GM21619 (cell line): ENCODE results near the gene HIGD1C.
"Not testable (repeated sequence)": the region's sequence is repeated elsewhere in the genome, so short reads cannot be mapped to it uniquely, and the experiment has no call there.

Source experiments
- ATAC-seq: cut with Tn5 transposase; IDR thresholded peaks from one replicate; pipeline ENCODE4 v1.9.1; 2021; ENCODE audit not compliant: unreplicated experiment

Gene HIGD1C

DNA sequence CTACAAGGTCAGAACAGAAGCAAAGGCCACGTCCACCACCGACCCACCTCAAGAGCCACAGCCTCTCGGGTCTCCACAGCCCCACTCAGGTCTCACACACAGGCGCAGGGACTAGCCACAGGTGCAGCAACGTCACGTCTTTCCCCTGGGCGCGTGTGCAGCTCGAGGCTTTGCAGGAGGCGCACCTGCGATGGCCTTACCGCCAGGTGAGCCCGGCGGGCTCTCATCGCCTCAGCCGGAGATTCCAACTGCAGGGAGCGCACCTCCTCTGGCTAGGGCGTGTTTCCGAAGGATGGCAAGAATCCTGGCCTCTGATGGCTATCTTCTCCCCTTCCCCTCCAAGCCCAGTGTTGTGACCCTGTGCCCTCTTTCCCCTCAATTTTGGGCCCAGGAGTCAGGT, at the start of gene HIGD1C:
Gene HIGD1C, plus strand, starts transcription at position 35 of the 400 bp plus-strand sequence. CDS start 1,455 bp downstream, outside the sequence.
- ATAC-seq: no peak

DNA sequence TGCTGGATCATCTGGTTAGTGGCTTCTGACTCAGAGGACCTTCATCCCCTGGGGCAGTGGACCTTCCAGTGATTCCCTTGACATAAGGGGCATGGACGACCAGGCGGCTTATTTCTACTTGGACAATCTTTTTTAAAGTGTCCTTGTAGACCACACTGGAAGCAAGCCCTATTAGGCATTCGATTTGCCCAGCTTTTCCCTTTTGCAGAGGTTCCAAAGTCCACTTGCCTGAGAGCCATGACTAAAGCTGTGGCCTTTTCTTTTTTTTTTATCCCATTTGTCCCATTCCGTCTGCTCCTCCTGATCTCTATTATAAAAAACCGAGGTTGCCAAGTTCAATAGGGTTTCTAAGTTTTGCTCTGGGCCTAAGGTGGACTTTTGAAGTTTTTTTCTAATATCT, 43.9 kb upstream of the HIGD1C start:
- not testable (repeated sequence) for ATAC-seq

DNA sequence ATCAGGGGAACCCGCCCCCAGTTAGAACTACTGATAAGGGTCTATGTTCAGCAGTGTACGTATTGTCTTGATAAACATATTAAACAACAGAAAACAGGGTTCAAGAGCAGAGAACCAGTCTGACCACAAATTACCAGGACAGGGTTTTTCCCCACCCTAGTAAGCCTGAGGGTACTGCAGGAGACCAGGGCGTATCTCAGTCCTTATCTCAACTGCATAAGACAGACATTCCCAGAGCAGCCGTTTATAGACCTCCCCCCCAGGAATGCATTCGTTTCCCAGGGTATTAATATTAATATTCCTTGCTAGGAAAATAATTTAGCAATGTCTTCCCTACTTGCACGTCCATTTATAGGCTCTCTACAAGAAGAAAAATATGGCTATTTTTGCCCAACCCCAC, 40.0 kb upstream of the HIGD1C start:
- ATAC-seq: not testable (repeated sequence)

DNA sequence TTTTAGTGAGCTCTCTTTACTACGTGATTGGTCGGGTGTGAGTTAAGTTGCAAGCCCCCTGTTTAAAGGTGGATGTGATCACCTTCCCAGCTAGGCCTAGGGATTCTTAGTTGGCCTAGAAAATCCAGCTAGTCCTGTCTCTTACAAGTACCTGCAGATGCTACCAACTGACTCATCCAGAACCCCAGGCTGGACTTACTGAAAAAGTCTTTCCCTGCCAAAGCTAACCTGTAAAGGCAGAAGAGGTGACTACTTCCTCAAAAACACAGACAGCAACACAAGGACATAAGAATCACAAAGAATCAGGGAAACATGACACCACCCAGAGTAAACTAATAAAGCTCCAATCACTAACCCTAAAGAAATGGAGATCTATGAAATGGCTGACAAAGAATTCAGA, 39.1 kb upstream of the HIGD1C start:
- no peak for ATAC-seq

DNA sequence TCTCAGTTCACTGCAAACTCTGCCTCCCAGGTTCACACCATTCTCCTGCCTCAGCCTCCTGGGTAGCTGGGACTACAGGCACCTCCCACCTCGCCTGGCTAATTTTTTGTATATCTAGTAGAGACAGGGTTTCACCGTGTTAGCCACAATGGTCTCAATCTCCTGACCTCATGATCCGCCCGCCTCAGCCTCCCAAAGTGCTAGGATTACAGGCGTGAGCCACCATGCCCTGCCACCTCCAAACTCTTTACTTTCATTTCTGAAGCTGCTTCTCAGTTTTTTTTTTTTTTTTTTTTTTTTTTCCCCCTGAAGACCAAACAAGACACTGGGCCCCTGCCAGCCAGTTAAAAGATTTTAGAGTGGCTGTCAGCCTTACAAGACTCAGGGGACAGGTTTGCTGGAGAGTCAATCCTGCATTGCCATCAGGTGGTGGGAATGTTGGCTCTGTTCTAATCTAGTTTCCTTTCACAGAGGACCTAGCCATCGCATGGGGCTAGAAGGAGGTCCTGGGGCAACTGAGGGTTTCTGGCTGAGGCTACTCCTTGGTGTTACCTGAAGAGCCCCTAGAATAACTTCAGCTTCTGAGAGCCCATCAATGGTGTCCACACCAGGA, 37.4 kb upstream of the HIGD1C start:
- ATAC-seq: no peak

DNA sequence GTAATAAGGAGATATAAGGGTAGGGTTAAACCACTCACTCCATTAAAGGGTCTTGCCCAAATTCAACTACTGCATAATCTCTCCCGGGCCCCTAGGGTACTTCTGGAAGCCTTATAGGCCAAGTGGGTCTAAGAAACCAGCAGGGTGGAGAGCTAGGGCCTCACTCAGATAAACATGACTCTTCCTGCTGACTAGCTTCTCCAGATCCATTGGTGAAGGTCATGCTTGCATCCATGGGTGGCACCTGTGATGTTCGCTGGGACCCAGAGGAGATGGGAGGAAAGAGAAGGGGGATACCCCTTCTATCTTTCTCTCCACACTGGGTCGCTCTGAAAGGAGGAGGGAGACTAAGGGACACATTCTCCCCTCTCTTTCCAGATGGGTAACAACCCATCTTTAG, 36.1 kb upstream of the HIGD1C start:
- ATAC-seq: no peak

DNA sequence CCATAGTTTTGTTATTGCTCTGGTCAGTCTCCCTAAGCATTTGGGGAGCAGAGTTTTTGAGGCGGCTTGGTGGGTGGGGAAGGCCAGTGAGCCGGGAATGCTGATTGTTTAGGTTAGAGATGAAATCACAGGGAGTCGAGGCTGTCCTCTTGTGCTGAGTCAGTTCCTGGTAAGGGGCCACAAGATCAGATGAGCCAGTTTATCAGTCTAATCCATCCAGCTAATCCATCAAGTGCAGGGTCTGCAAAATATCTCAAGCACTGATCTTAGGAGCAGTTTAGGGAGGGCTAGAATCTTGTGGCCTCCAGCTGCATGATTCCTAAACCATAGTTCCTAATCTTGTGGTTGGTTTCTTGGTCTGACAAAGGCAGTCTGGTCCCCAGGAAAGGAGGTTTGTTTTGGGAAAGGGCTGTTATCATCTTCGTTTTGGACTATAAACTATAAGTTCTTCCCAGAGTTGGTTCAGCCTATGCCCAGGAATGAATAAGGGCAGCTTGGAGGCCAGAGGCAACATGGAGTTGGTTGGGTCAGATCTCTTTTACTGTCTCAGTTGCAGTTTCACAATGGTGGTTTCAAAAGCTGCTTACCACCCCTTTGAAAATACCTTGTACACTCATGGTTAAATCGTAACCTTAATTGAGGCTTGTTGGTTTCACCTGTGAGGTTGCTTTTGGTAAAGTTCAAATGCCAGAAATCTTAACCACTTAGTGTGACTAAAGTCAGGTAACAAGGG, 33.6 kb upstream of the HIGD1C start:
- ATAC-seq: no peak

DNA sequence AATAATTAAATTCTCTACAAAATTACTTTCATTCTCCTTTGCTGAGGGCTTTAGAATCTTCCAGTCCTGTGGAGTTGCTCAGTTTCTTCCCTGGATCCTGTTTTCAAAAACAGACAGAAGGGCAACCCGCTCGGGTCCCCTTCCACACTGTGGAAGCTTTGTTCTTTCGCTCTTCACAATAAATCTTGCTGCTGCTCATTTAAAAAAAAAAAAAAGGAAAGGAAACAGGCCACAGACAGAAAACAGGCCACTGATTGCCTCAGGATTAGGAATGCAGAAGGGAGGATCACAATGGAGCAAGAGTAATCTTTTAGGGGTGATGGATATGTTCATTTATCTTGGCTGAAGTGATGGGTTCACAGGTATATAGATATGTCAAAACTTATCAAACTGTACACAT, 29.5 kb upstream of the HIGD1C start:
- ATAC-seq: no peak

DNA sequence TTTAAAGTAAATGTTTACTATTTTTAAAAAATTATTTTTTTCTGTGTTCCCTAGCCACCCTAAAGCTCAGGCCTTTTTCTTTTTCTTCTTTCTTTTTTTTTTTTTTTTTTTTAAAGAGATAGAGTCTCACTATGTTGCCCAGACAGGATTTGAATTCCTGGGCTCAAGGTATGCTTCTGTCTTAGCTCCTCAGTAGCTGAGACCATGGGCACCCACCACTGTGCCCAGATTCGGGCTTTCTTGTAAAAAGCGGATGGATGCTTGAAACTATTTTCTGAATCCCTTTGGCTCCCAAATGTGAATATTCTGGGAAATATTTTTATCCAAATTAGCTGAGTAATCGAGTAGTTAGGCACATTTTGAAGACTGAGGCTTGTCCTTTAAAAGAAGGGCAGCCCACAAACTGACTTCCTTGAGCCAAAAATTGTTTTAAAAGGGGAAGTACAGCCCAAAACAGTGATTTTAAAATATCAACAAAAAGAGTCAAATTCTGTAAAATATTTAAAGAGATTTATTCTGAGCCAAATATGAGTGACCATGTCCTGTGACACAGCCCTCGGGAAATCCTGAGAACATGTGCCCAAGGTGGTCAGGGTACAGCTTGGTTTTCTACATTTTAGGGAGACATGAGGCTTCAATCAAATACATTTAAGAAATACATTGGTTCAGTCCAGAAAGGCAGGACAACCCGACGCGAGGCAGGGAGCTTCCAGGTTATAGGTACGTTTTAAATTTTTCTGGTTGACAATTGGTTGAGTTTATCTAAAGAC, 28.8 kb upstream of the HIGD1C start:
- ATAC-seq: no peak

DNA sequence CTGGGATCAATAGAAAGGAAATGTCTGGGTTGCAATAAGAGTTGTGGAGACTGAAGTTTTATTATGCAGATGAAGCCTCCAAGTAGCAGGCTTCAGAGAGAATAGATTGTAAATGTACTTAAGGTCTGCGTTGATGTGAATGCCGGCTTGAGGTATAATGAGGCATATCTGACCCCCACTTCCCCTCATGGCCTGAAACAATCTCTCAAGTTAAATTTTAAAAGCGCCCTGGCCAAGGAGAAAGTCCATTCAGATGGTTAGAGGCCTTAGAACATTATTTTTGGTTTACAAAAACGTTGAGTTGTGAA, 28.3 kb upstream of the HIGD1C start:
- no peak for ATAC-seq

DNA sequence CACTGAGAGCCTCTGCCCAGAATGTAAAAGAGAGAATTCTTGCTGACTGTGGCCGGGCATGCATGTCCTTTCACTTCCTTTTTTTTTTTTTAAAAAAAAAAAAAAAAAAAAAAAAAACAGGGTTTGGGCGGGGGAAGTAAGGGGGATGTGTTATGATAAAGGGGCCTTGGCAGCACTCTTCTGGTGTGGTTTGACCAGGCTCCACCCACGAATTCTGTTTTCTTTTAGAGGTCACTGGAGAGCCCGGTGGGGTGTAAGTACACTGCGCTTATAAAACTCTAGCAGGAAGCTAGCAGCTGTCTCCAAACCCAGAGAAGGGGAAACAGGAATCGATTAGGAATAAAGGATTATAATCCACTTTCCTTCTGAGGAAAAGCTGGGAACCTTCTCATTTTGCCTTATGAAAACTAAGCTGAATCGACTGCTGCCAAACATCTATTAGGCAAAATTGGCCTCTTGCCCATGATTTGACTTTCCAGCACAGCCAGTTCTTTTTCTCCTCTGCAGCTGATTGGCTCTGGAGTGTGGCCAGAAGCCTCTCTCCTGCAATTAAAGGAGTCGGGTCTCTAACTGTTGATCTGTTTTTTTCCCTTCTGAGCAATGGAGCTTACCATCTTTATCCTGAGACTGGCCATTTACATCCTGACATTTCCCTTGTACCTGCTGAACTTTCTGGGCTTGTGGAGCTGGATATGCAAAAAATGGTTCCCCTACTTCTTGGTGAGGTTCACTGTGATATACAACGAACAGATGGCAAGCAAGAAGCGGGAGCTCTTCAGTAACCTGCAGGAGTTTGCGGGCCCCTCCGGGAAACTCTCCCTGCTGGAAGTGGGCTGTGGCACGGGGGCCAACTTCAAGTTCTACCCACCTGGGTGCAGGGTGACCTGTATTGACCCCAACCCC, 27.7 kb upstream of the HIGD1C start:
- peak; percentile 88 for ATAC-seq

DNA sequence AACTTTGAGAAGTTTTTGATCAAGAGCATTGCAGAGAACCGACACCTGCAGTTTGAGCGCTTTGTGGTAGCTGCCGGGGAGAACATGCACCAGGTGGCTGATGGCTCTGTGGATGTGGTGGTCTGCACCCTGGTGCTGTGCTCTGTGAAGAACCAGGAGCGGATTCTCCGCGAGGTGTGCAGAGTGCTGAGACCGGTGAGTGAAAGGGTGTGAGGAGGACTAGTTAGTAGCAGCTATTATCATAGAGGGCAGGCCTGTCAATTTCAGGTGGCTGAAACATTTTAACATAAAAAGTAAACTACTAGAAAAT, 27.0 kb upstream of the HIGD1C start:
- no peak for ATAC-seq

DNA sequence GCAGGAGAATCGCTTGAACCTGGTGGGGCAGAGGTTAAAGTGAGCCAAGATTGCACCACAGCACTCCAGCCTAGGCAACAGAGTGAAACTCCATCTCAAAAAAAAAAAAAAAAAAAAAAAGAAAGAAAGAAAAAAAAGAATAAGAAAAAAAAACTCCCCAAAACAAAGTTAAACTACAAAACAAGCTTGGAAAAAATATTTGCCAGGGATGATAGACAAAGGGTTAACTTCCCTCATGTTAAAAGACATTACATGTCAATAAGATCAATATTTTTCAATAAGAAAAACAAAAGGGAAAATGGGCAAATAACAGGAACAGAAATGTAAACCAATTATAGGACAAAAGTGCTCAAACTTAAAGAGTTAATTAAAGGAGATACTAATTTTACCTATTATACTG, 26.4 kb upstream of the HIGD1C start:
- no peak for ATAC-seq

DNA sequence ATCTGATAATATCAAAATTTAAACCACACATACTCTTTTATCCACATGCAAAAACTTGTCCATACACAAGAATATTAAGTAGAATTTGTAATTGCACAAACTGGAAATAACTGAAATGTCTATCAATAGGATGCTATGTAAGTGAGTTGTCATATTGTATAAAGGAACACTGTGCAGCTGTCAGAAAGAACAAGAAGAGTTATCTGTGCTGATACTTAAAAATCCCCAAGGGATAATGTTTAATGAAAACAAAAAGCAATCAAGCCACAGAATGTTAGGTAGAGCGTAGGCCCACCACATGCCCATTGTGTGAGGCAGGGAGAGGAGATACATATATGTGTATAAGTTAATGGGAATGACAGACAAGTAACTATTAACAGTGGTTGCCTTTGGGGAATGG, 25.9 kb upstream of the HIGD1C start:
- no peak for ATAC-seq

DNA sequence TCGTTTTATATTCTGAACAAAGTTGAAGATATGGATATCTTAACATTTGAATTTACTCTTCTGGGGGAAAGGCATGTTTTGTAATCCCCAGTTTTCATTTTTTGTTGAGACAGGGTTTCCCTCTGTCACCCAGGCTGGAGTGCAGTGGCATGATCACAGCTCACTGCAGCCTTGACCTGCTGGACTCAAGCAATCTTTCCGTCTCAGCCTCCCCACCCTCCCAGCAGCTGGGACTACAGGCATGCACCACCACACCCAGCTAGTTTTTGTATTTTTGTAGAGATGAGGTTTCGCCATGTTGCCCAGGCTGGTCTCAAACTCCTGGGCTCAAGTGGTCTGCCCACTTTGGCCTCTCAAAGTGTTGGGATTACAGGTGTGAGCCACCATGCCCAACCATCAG, 25.4 kb upstream of the HIGD1C start:
- not testable (repeated sequence) for ATAC-seq

DNA sequence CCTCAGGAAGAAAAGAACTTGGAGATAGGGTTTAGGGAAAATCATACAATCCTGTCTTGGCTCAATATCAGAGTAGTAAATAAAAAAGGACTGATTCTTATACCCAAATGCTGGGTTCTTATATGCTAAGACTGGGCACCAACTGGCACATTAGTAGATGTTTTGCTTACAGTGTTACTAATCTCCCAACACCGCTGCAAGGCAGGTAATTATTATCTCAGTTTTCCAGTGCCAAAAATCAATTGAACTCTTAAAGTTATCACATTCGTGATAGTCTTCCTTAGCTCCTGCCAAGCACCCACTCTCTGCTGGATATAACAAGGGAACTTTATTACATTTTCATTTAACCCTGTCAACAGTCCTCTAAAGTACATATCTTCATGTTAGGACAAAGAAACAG, 25.0 kb upstream of the HIGD1C start:
- ATAC-seq: no peak

DNA sequence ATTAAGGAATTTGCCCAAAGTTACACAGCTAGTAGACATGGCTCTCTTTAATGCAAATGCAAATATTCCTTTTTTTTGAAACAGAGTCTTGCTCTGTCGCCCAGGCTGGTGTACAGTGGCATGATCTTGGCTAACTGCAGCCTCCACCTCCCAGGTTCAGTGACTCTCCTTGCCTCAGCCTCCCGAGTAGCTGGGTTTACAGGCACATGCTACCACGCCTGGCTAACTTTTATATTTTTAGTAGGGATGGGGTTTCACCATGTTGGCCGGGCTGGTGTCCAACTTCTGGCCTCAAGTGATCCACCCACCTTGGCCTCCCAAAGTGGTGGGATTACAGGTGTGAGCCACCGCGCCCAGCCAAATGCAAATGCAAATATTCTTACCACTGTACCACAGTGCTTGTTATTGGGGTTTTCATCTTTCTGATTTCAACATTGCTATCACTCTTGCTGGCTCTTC, 24.5 kb upstream of the HIGD1C start:
- no peak for ATAC-seq

DNA sequence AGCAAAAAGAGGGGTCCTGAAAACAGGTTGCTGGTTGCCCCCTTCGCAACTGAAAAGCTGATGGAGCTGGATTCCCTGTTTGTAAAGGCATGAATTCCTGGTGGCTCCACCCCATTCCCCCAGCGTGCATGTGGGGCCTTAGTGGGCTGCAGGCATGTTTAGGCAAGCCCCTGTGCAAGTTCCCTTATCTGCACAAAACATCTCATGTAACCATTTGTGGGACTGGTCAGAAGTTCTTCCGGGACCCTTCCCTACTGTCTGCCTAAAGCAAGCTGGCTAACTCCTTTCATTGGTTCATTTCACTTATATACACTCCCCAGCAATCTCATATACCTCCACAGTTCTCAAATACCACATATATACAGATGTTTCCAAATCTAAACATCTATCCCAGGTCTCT, 24.0 kb upstream of the HIGD1C start:
- no peak for ATAC-seq

DNA sequence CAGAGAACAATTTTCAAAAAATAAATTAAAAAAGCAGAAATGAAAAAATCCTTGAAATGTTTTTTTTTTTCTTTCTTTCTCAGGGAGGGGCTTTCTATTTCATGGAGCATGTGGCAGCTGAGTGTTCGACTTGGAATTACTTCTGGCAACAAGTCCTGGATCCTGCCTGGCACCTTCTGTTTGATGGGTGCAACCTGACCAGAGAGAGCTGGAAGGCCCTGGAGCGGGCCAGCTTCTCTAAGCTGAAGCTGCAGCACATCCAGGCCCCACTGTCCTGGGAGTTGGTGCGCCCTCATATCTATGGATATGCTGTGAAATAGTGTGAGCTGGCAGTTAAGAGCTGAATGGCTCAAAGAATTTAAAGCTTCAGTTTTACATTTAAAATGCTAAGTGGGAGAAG, 22.5 kb upstream of the HIGD1C start:
- ATAC-seq: no peak

DNA sequence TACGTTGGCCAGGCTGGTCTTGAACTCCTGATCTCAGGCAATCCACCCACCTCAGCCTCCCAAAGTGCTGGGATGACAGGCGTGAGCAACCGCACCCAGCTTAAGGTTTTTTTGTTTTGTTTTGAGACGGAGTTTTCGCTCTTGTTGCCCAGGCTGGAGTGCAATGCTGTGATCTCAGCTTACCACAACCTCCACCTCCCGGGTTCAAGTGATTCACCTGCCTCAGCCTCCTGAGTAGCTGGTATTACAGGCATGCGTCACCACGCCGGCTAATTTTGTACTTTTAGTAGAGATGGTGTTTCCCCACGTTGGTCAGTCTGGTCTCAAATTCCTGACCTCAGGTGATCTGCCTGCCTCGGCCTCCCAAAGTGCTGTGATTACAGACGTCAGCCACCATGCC, 21.9 kb upstream of the HIGD1C start:
- ATAC-seq: not testable (repeated sequence)

DNA sequence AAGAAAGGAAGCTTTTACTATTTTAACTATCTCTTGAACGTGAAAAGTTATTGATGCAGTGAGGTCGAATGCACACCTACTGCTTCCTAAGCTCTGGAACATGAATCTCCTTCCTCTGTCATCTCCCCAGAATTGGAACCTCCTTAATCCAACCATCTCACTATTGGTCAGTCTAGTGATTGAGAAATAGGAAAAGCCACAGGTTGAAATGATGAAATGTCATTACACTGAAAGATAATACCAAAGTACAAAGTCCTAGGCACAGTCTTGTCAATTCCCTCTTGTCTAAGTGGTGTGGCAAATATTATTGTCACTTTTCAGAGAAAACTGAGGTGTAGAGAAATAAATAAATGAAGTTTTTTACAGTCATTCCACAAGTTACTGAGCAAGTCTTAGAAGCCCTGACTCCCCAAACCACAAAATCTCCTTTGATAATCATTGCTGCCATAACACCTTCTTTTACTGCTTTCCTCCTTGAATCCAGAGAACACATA, 19.5 kb upstream of the HIGD1C start:
- ATAC-seq: no peak
